ENCODE measurements around the gene FIGLA.

DNA sequence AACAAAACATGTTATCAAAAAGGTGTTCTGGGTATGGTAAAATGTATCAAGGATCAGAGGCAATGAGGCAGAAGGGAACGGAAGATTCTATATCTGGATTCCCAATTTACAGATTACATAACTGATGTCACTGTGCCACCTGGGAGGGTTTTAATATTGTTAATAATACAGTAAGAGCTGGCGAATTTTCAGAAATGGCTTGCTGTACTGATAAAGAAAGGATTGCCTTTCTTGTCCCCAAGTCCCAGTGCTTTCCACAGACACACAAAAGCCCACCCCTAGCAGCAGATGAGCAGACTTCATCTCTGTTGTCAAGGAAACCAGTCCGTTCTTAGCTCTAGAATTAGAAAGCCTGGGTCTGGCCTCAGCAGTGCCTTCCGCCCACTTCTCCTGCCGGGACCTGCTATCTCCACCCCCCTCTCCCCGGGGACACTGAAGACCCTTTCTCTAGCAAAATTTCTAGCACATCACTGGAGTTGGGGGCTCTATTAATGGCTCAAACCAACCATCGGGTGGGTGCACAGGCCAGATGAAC lies 56.7 kb downstream of the FIGLA start:
- TF ChIP-seq POLR2A (IDR thresholded peaks at IDR 0.05; ENCODE audit: low read depth, low read length) (no peak), POLR2AphosphoS5 (IDR thresholded peaks at IDR 0.05; ENCODE audit: low read depth, low read length) (no peak), POU2F2 (IDR thresholded peaks at IDR 0.05; ENCODE audit: low read depth, low read length) (no peak), TAF1 (IDR thresholded peaks at IDR 0.05; ENCODE audit: low read depth, low read length) (no peak), SPI1 (IDR thresholded peaks at IDR 0.05; ENCODE audit: low read depth, low read length) (no peak), PAX5 (IDR thresholded peaks at IDR 0.05; ENCODE audit: insufficient read depth, low read length, severe bottlenecking) (no peak)
